ENCODE data around the gene SCLT1. TPM values are rescaled to one million over a fixed set of nuclear protein-coding genes. Genes with fewer than 3 reads are reported as not detected.

SCLT1 gene
- total and polyA plus RNA-seq, 2 of the 4 experiments (the other 2 are of a cell fraction), result 4.9 to 7.7 TPM

GRCh38 chr4:128835498-128836222 lies 257.7 kb downstream of the SCLT1 start:
- H3K9me1 ChIP-seq (ENCODE audit: insufficient read depth, low read length), result peaks cover 12% of the 10 kb centered on the region
- peaks cover 20% of the 10 kb centered on the region for H3K36me3 ChIP-seq (ENCODE audit: control insufficient read depth, insufficient read depth, low read length)
- no peak overlapping the region for H3K9ac ChIP-seq (ENCODE audit: low read depth, low read length)
- intact Hi-C loops (cut with micrococcal nuclease) (no loop called here), dilution Hi-C loops (cut with HindIII; ENCODE audit: low sequenced_read_pairs, unreplicated experiment) (no loop called here), in situ Hi-C loops (cut with MboI; ENCODE audit: low sequenced_read_pairs) (no loop called here)
- no peaks in the 10 kb centered on the region for H3K9me3 ChIP-seq (ENCODE audit: control insufficient read depth, insufficient read depth, low read length)
- no peak overlapping the region for H3K56ac ChIP-seq (ENCODE audit: extremely low read depth, insufficient read depth, low read length)
- H3K79me1 ChIP-seq (ENCODE audit: low read depth in 1 of 2, low read length in 2 of 2), result peaks cover 66 to 87% of the 10 kb centered on the region in 2 experiments
- ChIA-PET CTCF (interaction anchor here (0.7 to 1.3 kb wide), 2 partner anchors 10 to 144 kb away, joined by 3 read pairs; no protein-coding TSS in a partner anchor), POLR2A (ENCODE audit: unreplicated experiment) (no interaction called here)
- H3K4ac ChIP-seq (ENCODE audit: low read depth, low read length), result no peak overlapping the region
- 14% methylated on average over 3 of the region's 8 CpGs; no CpG with 5 or more reads in 1 of the 2 experiments for WGBS, 2 experiments (ENCODE audit: extremely low coverage in 2 of 2, insufficient read length in 1 of 2)
- no peak overlapping the region for H2BK15ac ChIP-seq (ENCODE audit: low read depth, low read length)
- H3K23ac ChIP-seq (ENCODE audit: low read depth, low read length), result no peak overlapping the region
- no peak overlapping the region for H3K18ac ChIP-seq (ENCODE audit: low read depth, low read length)
- no TSS peak for BruUV-seq (replicated peaks)
- H2AK9ac ChIP-seq (replicated peaks; ENCODE audit: low read depth, low read length, poor library complexity), result no peak overlapping the region
- H3K4me1 ChIP-seq (ENCODE audit: control insufficient read depth, insufficient read depth, low read length), result peaks cover 20% of the 10 kb centered on the region
- H4K8ac ChIP-seq (ENCODE audit: low read depth in 2 of 2, low read length in 2 of 2), result no peak overlapping the region
- peaks cover 18% of the 10 kb centered on the region; the same call in 1 of the 2 replicates for H4K20me1 ChIP-seq (ENCODE audit: insufficient read depth, low read length)
- H2BK20ac ChIP-seq (ENCODE audit: low read depth, low read length), result no peak overlapping the region; the same call in 1 of the 2 replicates
- peak overlapping the region; percentile 27 for H2AFZ ChIP-seq (replicated peaks; ENCODE audit: low read length, poor library complexity)
- no peaks in the 10 kb centered on the region for H3K27me3 ChIP-seq (ENCODE audit: control insufficient read depth, insufficient read depth, low read length)
- no peak overlapping the region for H4K5ac ChIP-seq (ENCODE audit: low read depth, low read length)
- no peak overlapping the region for H3K27ac ChIP-seq (ENCODE audit: insufficient read depth, low read length)
- DNase-seq, result no peak
- no peak overlapping the region for H2AK5ac ChIP-seq (ENCODE audit: low read depth, low read length)
- peak; percentile 24 for ATAC-seq (ENCODE audit: low read depth)
- no peak overlapping the region; the same call in 1 of the 2 replicates for H3K14ac ChIP-seq (replicated peaks; ENCODE audit: low read depth, low read length)
- no peak overlapping the region for H2BK120ac ChIP-seq (ENCODE audit: low read depth, low read length)
- no peak overlapping the region for H3K4me2 ChIP-seq (ENCODE audit: low read depth, low read length)
- no peak overlapping the region for H3K4me3 ChIP-seq (ENCODE audit: insufficient read depth, low read depth, low read length)
- TF ChIP-seq CHD1 (IDR thresholded peaks at IDR 0.05; ENCODE audit: low read depth, low read length), result no peak
- no peak for TF ChIP-seq RCOR1 (IDR thresholded peaks at IDR 0.05; ENCODE audit: insufficient replicate concordance, low read length)
- TF ChIP-seq MAZ (IDR thresholded peaks at IDR 0.05; ENCODE audit: borderline replicate concordance, low read depth, low read length), result no peak
- no peak overlapping the region for H4K91ac ChIP-seq (ENCODE audit: insufficient read depth, low read depth, low read length)
- no peak overlapping the region for H2BK5ac ChIP-seq (ENCODE audit: low read depth, low read length, poor library complexity, severe bottlenecking)

Small RNA genes within 50 kb of the gene (microRNA-seq; reads per million reads assigned to microRNA genes)
- not detected for gene AC093826.2 (ENCODE audit: insufficient read depth, insufficient read length)

Small RNA genes within 50 kb of the gene (small RNA-seq; reads per million reads assigned to genes)
- 0 reads per million in 5 experiments for gene AC093826.2

Other genes with a start within 250 kb of the SCLT1 start
- gene C4orf33, start 2.6 kb upstream of the SCLT1 start, total RNA-seq (2012; rRNA removed), result 4.7 and 8.3 TPM in 2 replicates
- gene C4orf33, start 2.6 kb upstream of the SCLT1 start, polyA plus RNA-seq (2012; rRNA removed), result 5.1 and 5.3 TPM in 2 replicates